IPS-18c (cell line): ENCODE results near the gene KRT33B.

Experiments used
- H3K4me3 ChIP-seq: 2 replicates; pipeline ENCODE4 v1.7.0; 2013; ENCODE audit warnings: low read depth, mild to moderate bottlenecking, low read length, moderate library complexity; ENCODE audit not compliant: insufficient read depth
- H3K9me3 ChIP-seq: one replicate; pipeline ENCODE4 v1.6.1; 2013; ENCODE audit warnings: mild to moderate bottlenecking, low read length, moderate library complexity; ENCODE audit not compliant: control insufficient read depth, insufficient read depth

KRT33B gene

DNA sequence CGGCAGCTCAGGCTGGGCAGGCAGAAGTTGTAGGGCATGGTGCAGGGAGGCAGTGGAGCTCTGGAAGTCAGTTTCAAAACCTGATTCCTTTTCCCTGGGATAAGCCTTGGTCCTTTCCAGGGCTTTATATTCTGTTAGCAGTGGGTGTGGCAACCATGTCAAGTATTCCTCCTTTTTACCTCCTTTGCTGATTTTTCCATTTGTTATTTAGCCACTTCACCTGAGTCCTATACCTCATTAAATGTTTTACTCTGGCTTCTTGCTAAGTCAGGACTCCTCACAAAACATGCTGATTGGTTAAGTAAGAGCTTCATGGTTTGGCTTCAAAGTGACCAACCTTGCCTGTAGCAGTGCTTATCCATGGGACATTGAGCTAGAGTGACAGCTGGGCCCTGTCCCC is at the start of gene KRT33B:
KRT33B (minus strand) TSS at position 101 of the 400 bp plus-strand sequence; CDS start at position 38, 63 bp downstream.
- Histone ChIP-seq H3K9me3 (no peaks in the 10 kb centered on the region), H3K4me3 (no peak within 1 kb of the TSS)

- H3K4me3 ChIP-seq = no peak overlapping the region
- no peaks in the 10 kb centered on the region for H3K9me3 ChIP-seq
Observed at GRCh38 chr17:41418116-41418860, 48.7 kb upstream of the KRT33B start.

DNA sequence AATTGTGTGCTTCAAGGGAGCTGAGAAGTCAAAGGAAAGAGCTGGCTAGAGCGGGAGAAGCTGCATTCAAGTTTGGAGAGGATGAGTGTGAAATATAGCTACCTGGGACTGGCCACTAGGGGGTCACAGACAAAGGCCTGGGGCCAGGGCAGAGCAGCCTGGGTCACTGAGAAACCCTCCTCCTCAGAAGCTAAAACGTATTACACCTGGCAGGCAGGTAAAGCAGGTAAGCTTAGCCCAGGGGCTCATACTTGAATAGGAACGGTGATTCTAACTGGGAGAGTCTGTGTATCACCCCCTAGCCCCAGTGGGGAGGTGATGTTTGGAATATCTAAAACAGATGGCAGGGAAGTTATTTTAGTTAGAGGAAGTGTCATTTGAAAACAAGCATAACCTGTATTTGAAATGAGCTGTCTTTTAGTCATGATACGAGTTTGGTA is 48.0 kb upstream of the KRT33B start:
- H3K9me3 ChIP-seq = no peaks in the 10 kb centered on the region
- H3K4me3 ChIP-seq = no peak overlapping the region

DNA sequence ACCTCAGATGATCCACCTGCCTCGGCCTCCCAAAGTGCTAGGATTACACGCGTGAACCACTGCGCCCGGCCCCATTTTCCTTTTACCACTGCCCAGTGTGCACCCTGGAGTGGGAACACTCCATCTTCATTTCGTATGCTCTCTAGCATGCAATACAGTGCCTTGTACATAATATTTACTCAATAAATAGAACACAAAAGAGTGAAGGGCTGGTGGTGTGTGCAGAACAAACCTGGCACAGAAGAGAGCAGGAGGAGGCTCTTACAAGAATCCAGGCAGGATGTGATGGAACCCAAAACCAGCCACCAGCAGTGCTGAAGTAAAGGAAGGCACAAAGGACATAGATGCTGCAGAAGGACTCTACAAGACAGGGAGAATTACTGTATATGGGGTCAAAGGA is 47.5 kb upstream of the KRT33B start:
- no peak overlapping the region for H3K4me3 ChIP-seq

DNA sequence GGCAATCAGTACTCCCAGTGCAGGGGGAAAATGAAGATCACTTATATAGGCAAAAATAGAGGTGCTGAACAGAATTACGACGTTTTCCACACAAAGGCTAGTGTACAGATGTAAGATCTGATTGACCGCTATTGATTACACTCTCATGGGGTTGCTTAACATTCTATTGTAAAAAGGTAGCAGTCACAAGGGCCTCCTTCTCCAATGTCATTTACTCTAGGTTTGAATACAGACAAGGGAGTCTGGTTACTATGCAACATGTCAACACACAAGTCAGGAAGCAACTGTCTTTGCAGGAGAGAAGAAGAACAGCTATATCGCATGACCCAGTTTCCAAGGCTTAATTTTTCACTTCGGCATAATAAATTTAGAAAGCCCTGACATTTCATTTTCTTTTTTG is 46.9 kb upstream of the KRT33B start:
- Histone ChIP-seq H3K9me3 (no peaks in the 10 kb centered on the region), H3K4me3 (no peak overlapping the region)

More for the DNA sequence above, 47.5 kb upstream of the KRT33B start:
- no peaks in the 10 kb centered on the region for H3K9me3 ChIP-seq

GRCh38 chr17:41415833-41416335 is 46.3 kb upstream of the KRT33B start:
- H3K4me3 ChIP-seq = no peak overlapping the region
- H3K9me3 ChIP-seq = no peaks in the 10 kb centered on the region

GRCh38 chr17:41415411-41415810 is 45.8 kb upstream of the KRT33B start:
- no peak overlapping the region for H3K4me3 ChIP-seq

DNA sequence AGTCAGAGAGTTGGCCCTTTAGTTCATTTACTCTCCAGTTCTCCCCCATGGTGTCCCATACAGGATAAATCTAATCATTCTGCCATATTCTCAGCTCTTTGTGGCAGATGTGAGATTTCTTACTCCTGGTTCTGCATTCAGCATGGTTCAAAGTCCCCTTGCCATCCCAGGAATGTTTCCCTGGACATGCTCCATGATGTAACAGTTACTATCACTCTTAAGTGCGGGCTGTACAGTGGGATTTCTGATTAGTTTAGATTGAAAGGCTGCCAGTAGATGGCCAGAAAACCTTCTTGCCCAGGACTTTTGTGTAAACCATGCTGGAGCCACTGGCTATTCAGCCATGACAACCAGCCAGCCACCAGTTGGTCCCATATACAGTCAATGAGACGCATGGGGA is 44.4 kb upstream of the KRT33B start:
- no peaks in the 10 kb centered on the region for H3K9me3 ChIP-seq
- H3K4me3 ChIP-seq = no peak overlapping the region

More at GRCh38 chr17:41415411-41415810, 45.8 kb upstream of the KRT33B start:
- no peaks in the 10 kb centered on the region for H3K9me3 ChIP-seq

DNA sequence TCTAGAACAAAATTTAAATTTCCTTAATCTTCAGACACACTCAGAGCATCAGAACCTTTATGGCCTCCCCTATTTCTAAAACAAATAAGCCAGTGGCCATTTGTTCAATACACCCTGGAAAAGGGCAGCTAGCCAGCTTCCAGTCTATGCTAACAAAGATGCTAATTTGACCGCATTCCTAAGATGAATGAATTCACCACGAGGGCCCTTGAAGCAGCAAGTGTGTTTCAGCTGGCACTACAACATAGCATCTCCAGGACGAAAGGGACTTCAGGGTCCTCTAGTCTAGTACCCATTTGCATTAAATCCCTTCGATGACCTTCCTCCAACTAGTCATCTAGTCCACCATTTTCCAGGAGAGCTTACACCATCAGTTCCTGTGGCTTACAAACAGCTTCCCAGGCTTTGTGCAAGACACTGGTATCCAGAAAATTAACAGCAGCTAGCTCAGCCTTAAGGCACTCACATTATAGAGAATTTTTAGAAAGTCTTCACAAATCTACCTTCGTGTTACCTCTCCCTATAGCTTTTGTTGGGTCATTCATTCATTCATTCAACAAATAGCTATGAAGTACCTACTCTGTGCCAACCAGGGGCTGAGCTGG is 43.8 kb upstream of the KRT33B start:
- Histone ChIP-seq H3K4me3 (no peak overlapping the region), H3K9me3 (no peaks in the 10 kb centered on the region)

DNA sequence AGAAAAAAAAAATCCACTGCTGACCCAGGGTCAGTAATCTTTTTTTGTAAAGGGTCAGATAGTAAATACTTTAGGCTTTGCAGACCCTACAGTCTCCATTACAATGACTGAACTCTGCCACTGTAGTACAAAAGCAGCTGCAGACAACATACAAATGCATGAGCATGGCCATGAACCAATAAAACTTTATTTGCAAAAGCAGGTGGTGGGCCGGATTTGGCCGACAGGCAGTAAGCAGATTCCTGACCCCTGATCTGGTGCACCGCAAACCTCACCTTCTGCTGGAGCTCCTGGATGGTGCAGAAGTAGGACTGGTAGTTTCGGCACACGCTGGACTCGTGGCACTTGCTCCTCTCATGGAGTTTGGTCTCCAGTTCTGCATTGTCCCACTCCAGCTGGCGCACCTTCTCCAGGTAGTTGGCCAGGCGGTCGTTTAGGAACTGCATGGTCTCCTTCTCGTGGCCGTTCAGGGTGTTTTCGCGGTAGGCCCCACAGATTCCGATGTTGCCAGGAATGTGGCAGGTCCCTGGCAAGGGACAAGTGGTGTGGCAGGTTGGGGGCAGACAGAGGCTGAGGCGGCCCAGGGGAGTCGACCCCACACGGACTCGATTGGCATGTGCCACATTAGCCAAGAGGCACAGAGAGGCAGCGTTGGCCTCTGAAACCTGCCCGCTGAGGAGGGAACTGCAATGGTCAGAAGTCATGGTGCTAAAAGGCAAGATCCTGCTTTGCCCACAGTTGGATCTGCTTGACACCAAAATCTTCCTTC is 41.6 kb upstream of the KRT33B start:
- H3K9me3 ChIP-seq = no peaks in the 10 kb centered on the region
- no peak overlapping the region for H3K4me3 ChIP-seq

DNA sequence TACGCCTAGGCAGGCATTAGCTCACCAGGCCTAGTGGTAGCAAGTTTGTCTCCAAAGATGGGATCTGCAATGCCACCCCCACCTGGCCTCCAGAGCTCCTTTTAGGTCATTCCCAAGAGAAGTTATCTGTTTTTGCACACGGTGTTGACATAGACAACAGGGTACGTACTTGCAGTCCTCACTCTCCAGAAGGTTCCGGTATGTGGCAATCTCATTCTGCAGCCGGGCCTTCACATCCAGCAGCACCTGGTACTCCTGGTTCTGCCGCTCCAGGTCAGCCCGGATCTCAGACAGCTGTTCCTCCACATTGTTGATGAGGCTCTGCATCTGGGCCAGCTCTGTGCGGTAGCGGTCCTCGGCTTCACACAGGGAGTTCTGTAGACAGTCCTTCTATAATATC is 37.6 kb upstream of the KRT33B start:
- Histone ChIP-seq H3K4me3 (no peak overlapping the region), H3K9me3 (no peaks in the 10 kb centered on the region)

- H3K4me3 ChIP-seq = no peak overlapping the region
- H3K9me3 ChIP-seq = no peaks in the 10 kb centered on the region
Observed at GRCh38 chr17:41406205-41406604, 36.6 kb upstream of the KRT33B start.

GRCh38 chr17:41404024-41404671 is 34.5 kb upstream of the KRT33B start:
- no peaks in the 10 kb centered on the region for H3K9me3 ChIP-seq
- H3K4me3 ChIP-seq = no peak overlapping the region

GRCh38 chr17:41403404-41404023 is 33.9 kb upstream of the KRT33B start:
- H3K4me3 ChIP-seq = no peak overlapping the region
- H3K9me3 ChIP-seq = no peaks in the 10 kb centered on the region

DNA sequence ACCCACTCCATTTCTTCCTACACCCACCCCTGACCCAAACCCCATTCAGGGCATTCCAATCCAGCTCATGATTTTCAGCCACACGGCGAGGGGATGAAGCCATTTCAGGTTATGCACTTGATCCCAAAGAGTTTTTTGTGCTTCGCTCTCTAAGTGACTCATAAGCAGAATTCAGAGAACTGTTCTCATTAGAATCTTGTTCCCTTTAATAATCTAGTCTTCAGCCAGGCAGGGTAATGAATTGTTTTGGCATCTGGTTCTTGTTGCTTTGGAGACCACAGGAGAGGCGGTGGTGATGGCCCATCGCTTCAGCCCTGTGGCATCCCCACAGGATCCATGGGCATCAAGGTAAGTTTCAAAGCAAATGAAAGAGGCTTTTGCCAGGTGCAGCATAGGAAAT is 32.5 kb upstream of the KRT33B start:
- H3K9me3 ChIP-seq = no peaks in the 10 kb centered on the region

DNA sequence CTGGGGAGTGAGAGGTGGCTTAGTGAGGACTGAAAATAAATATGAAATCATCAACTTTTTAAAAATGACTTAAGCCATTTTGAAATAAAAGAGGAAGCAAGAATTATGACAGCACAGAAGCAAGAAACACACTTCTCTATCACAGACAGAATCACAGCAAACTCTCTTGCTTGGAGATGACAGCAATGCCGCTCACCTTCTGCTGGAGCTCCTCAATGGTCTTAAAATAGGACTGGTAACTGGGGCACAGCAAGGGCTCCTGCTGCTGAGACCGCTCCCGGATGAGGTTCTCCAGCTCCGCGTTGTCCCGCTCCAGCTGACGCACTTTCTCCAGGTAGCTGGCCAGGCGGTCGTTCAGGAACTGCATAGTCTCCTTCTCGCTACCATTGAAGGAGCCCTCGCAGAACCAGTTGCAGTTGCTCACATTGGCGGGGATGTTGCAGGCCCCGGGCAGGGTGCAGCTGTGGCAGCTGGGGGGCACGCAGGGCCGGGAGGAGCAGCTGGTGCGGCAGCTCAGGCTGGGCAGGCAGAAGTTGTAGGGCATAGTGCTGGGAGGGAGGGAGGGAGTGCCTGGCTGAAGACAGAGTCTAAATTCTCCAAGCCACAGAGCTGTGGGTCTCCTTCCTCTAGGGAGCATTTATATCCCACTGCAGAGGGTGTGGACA is 27.5 kb upstream of the KRT33B start, which contains the start of gene KRT31:
KRT31 (minus strand) TSS at position 613 of the 665 bp plus-strand sequence; CDS start at position 544, 69 bp downstream.
- Histone ChIP-seq H3K4me3 (no peak within 1 kb of the TSS), H3K9me3 (no peaks in the 10 kb centered on the region)

More for the DNA sequence above, 32.5 kb upstream of the KRT33B start:
- H3K4me3 ChIP-seq = no peak overlapping the region
